HepG2 (cell line): Measurements from ENCODE around the gene FUT1. TPM values are rescaled to one million over a fixed set of nuclear protein-coding genes. Genes with fewer than 3 reads are reported as not detected.
A peak's percentile ranks its signal among the peaks of the same experiment; 100 is the strongest.

Experiments
- CCDC6 ChIP-seq: sonication (generic); formaldehyde crosslinking; IDR thresholded peaks from 2 replicates; pipeline ENCODE4 v1.8.1; 2022; ENCODE audit warnings: mild to moderate bottlenecking, missing genetic modification reagents, moderate library complexity
- DR1 ChIP-seq: sonication (generic); formaldehyde crosslinking; IDR thresholded peaks from 2 replicates; pipeline ENCODE4 v1.8.0; 2021; ENCODE audit warnings: mild to moderate bottlenecking, missing genetic modification reagents, inconsistent platforms
- ESRRA ChIP-seq: sonication (generic); formaldehyde crosslinking; IDR thresholded peaks from 2 replicates; pipeline ENCODE4 v1.5.1; 2020; ENCODE audit warnings: mild to moderate bottlenecking, low read depth, missing genetic modification reagents
- FIP1L1 ChIP-seq: fragments of 200-400 bp; formaldehyde crosslinking; IDR thresholded peaks from 2 replicates; pipeline ENCODE4 v1.6.1; 2018; ENCODE audit warnings: low read depth, mild to moderate bottlenecking, low read length, moderate library complexity, borderline replicate concordance; ENCODE audit not compliant: insufficient read depth
- JDP2 ChIP-seq: sonication (generic); formaldehyde crosslinking; IDR thresholded peaks from 2 replicates; pipeline ENCODE4 v1.8.1; 2022; ENCODE audit warnings: missing genetic modification reagents, borderline replicate concordance
- JUN ChIP-seq: sonication (generic); formaldehyde crosslinking; IDR thresholded peaks from 2 replicates; pipeline ENCODE4 v1.4.0; 2020; ENCODE audit warnings: mild to moderate bottlenecking, missing genetic modification reagents
- PHF5A ChIP-seq: IDR thresholded peaks from one replicate; pipeline ENCODE4 v1.6.1; 2018; ENCODE audit warnings: low read depth, missing genetic modification reagents; ENCODE audit not compliant: unreplicated experiment
- RBFOX2 ChIP-seq: fragments of 200-400 bp; formaldehyde crosslinking; IDR thresholded peaks from 2 replicates; pipeline ENCODE4 v1.6.1; 2017; ENCODE audit warnings: low read depth, mild to moderate bottlenecking, low read length
- RBM39 ChIP-seq: fragments of 200-400 bp; formaldehyde crosslinking; IDR thresholded peaks from one replicate; pipeline ENCODE4 v1.6.1; 2018; ENCODE audit warnings: antibody characterized with exemption, mild to moderate bottlenecking, low read depth, low read length; ENCODE audit not compliant: poor library complexity, severe bottlenecking
- RORA ChIP-seq: sonication (generic); formaldehyde crosslinking; IDR thresholded peaks from 2 replicates; pipeline ENCODE4 v1.5.0; 2020; ENCODE audit warnings: mild to moderate bottlenecking, missing genetic modification reagents, moderate library complexity
- SMAD3 ChIP-seq: sonication (generic); formaldehyde crosslinking; IDR thresholded peaks from 2 replicates; pipeline ENCODE4 v1.4.0; 2020; ENCODE audit warnings: missing genetic modification reagents
- SP1 ChIP-seq, 2 experiments: fragments of 450-650 bp in 1 of 2; sonication (generic) in 1 of 2; formaldehyde crosslinking in 1 of 2; IDR thresholded peaks; 2 replicates each; pipeline versions ENCODE4 v1.4.0 to v1.6.1; 2016 to 2020; ENCODE audit warnings: missing genetic modification reagents in 1 of 2
- TCF12 ChIP-seq, 2 experiments: fragments of 450-650 bp in 1 of 2; sonication (generic) in 1 of 2; formaldehyde crosslinking in 1 of 2; IDR thresholded peaks; 2 replicates each; pipeline versions ENCODE4 v1.6.1 to v1.8.0; 2017 to 2022; ENCODE audit warnings: antibody characterized with exemption in 1 of 2, mild to moderate bottlenecking in 1 of 2, missing genetic modification reagents in 1 of 2, moderate library complexity in 1 of 2
- ZNF180 ChIP-seq: sonication (generic); formaldehyde crosslinking; IDR thresholded peaks from 2 replicates; pipeline ENCODE4 v1.4.0; 2020; ENCODE audit warnings: low read depth, missing genetic modification reagents, borderline replicate concordance
- ZNF225 ChIP-seq: sonication (generic); formaldehyde crosslinking; IDR thresholded peaks from 2 replicates; pipeline ENCODE4 v1.4.0; 2020; ENCODE audit warnings: mild to moderate bottlenecking, missing genetic modification reagents
- ZNF343 ChIP-seq: sonication (generic); formaldehyde crosslinking; IDR thresholded peaks from 2 replicates; pipeline ENCODE4 v1.4.0; 2020; ENCODE audit warnings: mild to moderate bottlenecking, missing genetic modification reagents
- ZNF784 ChIP-seq: sonication (generic); formaldehyde crosslinking; IDR thresholded peaks from 2 replicates; pipeline ENCODE4 v1.5.1; 2020; ENCODE audit warnings: missing genetic modification reagents, mild to moderate bottlenecking, borderline replicate concordance
- ZSCAN12 ChIP-seq: sonication (generic); formaldehyde crosslinking; IDR thresholded peaks from 2 replicates; pipeline ENCODE4 v1.9.0; 2021; ENCODE audit warnings: mild to moderate bottlenecking, missing genetic modification reagents
- ZSCAN30 ChIP-seq: sonication (generic); formaldehyde crosslinking; IDR thresholded peaks from 2 replicates; pipeline ENCODE4 v1.5.0; 2020; ENCODE audit warnings: mild to moderate bottlenecking, missing genetic modification reagents
- polyA plus RNA-seq, 8 experiments: library from polyadenylated mRNA; depleted of rRNA in 3 of 8; stranded (reverse) in 7 of 8; unstranded in 1 of 8; fragments of >200 nt; fragmentation: Illumina TruSeq in 4 of 8; extraction: Trizol in 4 of 8; gene quantifications; 2 replicates each; pipeline versions ENCODE4 v1.2.1 to v1.2.3, GENCODE V29; 2011 to 2016; ENCODE audit warnings: low read depth in 4 of 8, missing spikeins in 1 of 8, mixed read lengths in 1 of 8; ENCODE audit not compliant: insufficient read depth in 1 of 8
- total RNA-seq, 5 experiments: library from RNA; depleted of rRNA; stranded (reverse); fragments of >200 nt; fragmentation: Illumina TruSeq; extraction: Trizol; gene quantifications; 2 replicates each; pipeline ENCODE4 v1.2.3, GENCODE V29; 2016; ENCODE audit warnings: low read depth in 1 of 5
- TF ChIP-seq, protein P1 (sequence below): IDR thresholded peaks from 2 replicates; pipeline ENCODE4 v1.6.1; 2016; ENCODE audit warnings: missing genetic modification reagents, missing compliant biosample characterization
- TF ChIP-seq, protein P2 (sequence below): sonication (generic); formaldehyde crosslinking; IDR thresholded peaks from 2 replicates; pipeline ENCODE4 v1.4.0; 2020; ENCODE audit warnings: missing genetic modification reagents
- TF ChIP-seq, protein P3 (sequence below): fragments of 450-650 bp; IDR thresholded peaks from 2 replicates; pipeline ENCODE4 v1.6.1; 2017; ENCODE audit warnings: mild to moderate bottlenecking

FUT1 gene
- total and polyA plus RNA-seq, 2 of the 13 experiments (the other 11 are each of a cell fraction or from before 2014, with no cell fraction given): 0.07 to 1.1 TPM

DNA sequence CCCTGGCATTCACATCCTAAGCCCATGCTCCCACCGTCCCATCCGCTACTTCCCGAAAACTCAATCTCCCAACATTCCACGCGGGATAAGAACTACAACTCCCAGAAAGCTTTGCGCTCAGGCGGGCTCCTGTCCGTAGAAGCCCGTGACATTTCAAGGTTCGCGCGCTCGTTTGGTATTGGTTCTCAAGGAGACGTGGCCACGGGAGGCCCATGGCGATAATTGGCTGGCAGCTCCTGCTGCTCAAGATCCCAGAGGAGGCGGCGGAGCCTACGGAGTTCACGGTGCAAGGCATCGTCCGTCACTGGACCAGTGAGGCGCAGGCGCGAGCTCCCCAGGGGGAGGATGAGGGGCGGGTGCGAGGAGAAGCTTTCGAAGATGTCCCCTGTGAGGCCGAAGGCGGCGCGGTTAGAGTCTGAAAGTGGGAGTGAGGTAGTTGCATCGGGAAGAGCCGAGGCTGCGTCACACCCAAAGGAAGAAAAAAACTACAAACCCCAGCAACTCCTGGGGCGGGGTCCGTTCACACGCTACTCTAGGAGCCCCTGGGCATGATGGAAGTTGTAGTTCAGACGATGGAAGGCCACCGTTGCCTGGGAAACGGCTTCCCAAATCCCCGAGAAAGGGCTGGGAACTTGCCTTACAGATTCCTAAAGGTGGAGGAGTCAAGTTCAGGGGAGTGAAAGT, 31.7 kb downstream of the FUT1 start (continued):
- TF ChIP-seq ZNF180 (CRISPR knock-in tag) (no peak), PHF5A (CRISPR knock-in tag) (peak; percentile 71), ZSCAN30 (CRISPR knock-in tag) (no peak), ZNF225 (CRISPR knock-in tag) (no peak), FIP1L1 (no peak), ZSCAN12 (no peak), ZNF784 (peak; percentile 53; the same call in 1 of the 2 replicates), RBFOX2 (0 out of 2 replicates have a peak, but pooled peaks have one; percentile 28), TCF12 (IDR thresholded peaks at IDR 0.05) (no peak), TCF12 (CRISPR knock-in tag; IDR thresholded peaks at IDR 0.05) (no peak), RBM39 (peak; percentile 29), JUN (0 out of 2 replicates have a peak, but pooled peaks have one; percentile 21), SMAD3 (CRISPR knock-in tag) (0 out of 2 replicates have a peak, but pooled peaks have one; percentile 37), CCDC6 (no peak), SP1 (IDR thresholded peaks at IDR 0.05) (no peak), SP1 (CRISPR knock-in tag; IDR thresholded peaks at IDR 0.05) (peak; percentile 50; the same call in 1 of the 2 replicates), ZNF343 (CRISPR knock-in tag) (no peak), ESRRA (CRISPR knock-in tag) (no peak), DR1 (CRISPR knock-in tag) (0 out of 2 replicates have a peak, but pooled peaks have one; percentile 17), RORA (CRISPR knock-in tag) (no peak), JDP2 (CRISPR knock-in tag) (no peak)
- TF ChIP-seq, protein P1, sequence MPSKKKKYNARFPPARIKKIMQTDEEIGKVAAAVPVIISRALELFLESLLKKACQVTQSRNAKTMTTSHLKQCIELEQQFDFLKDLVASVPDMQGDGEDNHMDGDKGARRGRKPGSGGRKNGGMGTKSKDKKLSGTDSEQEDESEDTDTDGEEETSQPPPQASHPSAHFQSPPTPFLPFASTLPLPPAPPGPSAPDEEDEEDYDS (CRISPR knock-in tag): peak; percentile 72
- TF ChIP-seq, protein P2, sequence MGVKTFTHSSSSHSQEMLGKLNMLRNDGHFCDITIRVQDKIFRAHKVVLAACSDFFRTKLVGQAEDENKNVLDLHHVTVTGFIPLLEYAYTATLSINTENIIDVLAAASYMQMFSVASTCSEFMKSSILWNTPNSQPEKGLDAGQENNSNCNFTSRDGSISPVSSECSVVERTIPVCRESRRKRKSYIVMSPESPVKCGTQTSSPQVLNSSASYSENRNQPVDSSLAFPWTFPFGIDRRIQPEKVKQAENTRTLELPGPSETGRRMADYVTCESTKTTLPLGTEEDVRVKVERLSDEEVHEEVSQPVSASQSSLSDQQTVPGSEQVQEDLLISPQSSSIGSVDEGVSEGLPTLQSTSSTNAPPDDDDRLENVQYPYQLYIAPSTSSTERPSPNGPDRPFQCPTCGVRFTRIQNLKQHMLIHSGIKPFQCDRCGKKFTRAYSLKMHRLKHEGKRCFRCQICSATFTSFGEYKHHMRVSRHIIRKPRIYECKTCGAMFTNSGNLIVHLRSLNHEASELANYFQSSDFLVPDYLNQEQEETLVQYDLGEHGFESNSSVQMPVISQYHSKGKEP: no peak
- TF ChIP-seq, protein P3, sequence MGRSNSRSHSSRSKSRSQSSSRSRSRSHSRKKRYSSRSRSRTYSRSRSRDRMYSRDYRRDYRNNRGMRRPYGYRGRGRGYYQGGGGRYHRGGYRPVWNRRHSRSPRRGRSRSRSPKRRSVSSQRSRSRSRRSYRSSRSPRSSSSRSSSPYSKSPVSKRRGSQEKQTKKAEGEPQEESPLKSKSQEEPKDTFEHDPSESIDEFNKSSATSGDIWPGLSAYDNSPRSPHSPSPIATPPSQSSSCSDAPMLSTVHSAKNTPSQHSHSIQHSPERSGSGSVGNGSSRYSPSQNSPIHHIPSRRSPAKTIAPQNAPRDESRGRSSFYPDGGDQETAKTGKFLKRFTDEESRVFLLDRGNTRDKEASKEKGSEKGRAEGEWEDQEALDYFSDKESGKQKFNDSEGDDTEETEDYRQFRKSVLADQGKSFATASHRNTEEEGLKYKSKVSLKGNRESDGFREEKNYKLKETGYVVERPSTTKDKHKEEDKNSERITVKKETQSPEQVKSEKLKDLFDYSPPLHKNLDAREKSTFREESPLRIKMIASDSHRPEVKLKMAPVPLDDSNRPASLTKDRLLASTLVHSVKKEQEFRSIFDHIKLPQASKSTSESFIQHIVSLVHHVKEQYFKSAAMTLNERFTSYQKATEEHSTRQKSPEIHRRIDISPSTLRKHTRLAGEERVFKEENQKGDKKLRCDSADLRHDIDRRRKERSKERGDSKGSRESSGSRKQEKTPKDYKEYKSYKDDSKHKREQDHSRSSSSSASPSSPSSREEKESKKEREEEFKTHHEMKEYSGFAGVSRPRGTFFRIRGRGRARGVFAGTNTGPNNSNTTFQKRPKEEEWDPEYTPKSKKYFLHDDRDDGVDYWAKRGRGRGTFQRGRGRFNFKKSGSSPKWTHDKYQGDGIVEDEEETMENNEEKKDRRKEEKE: no peak
